Activated T-cell treated with anti-CD3 and anti-CD28 coated beads, Interleukin-2, amount 50 U/mL, for 72 hours (primary cell): ENCODE measurements around the gene IFNA6. TPM values are rescaled to one million over a fixed set of nuclear protein-coding genes. Genes with fewer than 3 reads are reported as not detected.

ENCODE experiments used
- ATAC-seq, 2 donors: fragments of 150-1000 bp; cut with Tn5 transposase; replicated peaks in 1 of 2; 2 replicates each; pipeline ENCODE4 v1.10.0; 2021; ENCODE audit warnings: moderate library complexity in 2 of 2, mild to moderate bottlenecking in 1 of 2
- DNase-seq, 2 donors: peaks; one replicate each; pipeline ENCODE4 v3.0.0; 2021 to 2022; ENCODE audit warnings: mixed read lengths in 1 of 2
- H3K27ac Mint-ChIP-seq: one replicate; pipeline ENCODE4 v1.8.0; 2022; ENCODE audit warnings: mild to moderate bottlenecking, moderate library complexity, mixed read lengths
- H3K27me3 Mint-ChIP-seq: one replicate; pipeline ENCODE4 v1.8.0; 2022; ENCODE audit warnings: low read depth, mixed read lengths
- H3K36me3 Mint-ChIP-seq, 2 donors: one replicate each; pipeline ENCODE4 v1.8.0; 2022; ENCODE audit warnings: mixed read lengths in 2 of 2, mild to moderate bottlenecking in 1 of 2; ENCODE audit not compliant: insufficient read depth in 2 of 2
- H3K4me1 Mint-ChIP-seq: one replicate; pipeline ENCODE4 v1.8.0; 2022; ENCODE audit warnings: low read depth, mixed read lengths
- H3K4me3 Mint-ChIP-seq, 2 donors: one replicate each; pipeline ENCODE4 v1.8.0; 2022; ENCODE audit warnings: mild to moderate bottlenecking in 2 of 2, mixed read lengths in 2 of 2, moderate library complexity in 2 of 2
- H3K9me3 Mint-ChIP-seq, 2 donors: one replicate each; pipeline ENCODE4 v1.8.0; 2022; ENCODE audit warnings: mixed read lengths in 2 of 2
- total RNA-seq, 2 donors: library from RNA; stranded (reverse); gene quantifications; one replicate each; pipeline ENCODE4 v1.2.3, GENCODE V29; 2022

Gene IFNA6
- total RNA-seq, 2 donors from 2014 or later = not detected

GRCh38 chr9:21317956-21318923 is 32.4 kb downstream of the IFNA6 start:
- Mint-ChIP-seq H3K27me3 (no peaks in the 10 kb centered on the region), H3K4me3 (no peak overlapping the region), H3K27ac (no peak overlapping the region), H3K36me3 (peaks cover 0 to 5% of the 10 kb centered on the region in 2 donors), H3K9me3 (no peaks in the 10 kb centered on the region), H3K4me1 (peaks cover 5% of the 10 kb centered on the region)
- ATAC-seq (peak; percentile 45 to 69), DNase-seq (peak; percentile 20 to 24)

GRCh38 chr9:21316860-21317259 is 33.8 kb downstream of the IFNA6 start:
- DNase-seq = no peak
- Mint-ChIP-seq H3K4me1 (peaks cover 5% of the 10 kb centered on the region), H3K9me3 (no peaks in the 10 kb centered on the region), H3K27ac (no peak overlapping the region), H3K27me3 (no peaks in the 10 kb centered on the region), H3K4me3 (no peak overlapping the region), H3K36me3 (no peaks in the 10 kb centered on the region)
- ATAC-seq = no peak

GRCh38 chr9:21316032-21316842 is 34.5 kb downstream of the IFNA6 start:
- ATAC-seq (no peak), DNase-seq (no peak)
- Mint-ChIP-seq H3K4me3 (no peak overlapping the region), H3K27me3 (no peaks in the 10 kb centered on the region), H3K27ac (no peak overlapping the region), H3K9me3 (no peaks in the 10 kb centered on the region), H3K36me3 (no peaks in the 10 kb centered on the region), H3K4me1 (peaks cover 5% of the 10 kb centered on the region)

GRCh38 chr9:21314152-21314551 is 36.5 kb downstream of the IFNA6 start:
- DNase-seq (no peak), ATAC-seq (no peak)
- Mint-ChIP-seq H3K27me3 (no peaks in the 10 kb centered on the region), H3K27ac (no peak overlapping the region), H3K36me3 (no peaks in the 10 kb centered on the region), H3K9me3 (no peaks in the 10 kb centered on the region), H3K4me3 (no peak overlapping the region), H3K4me1 (peaks cover 5% of the 10 kb centered on the region)

- no peak for ATAC-seq
- Mint-ChIP-seq H3K9me3 (no peaks in the 10 kb centered on the region), H3K27ac (no peak overlapping the region), H3K4me3 (no peak overlapping the region), H3K4me1 (no peaks in the 10 kb centered on the region), H3K27me3 (peaks cover 18% of the 10 kb centered on the region), H3K36me3 (no peaks in the 10 kb centered on the region)
- DNase-seq = no peak
These were observed 38.8 kb downstream of the IFNA6 start for GRCh38 chr9:21311889-21312288.

- Mint-ChIP-seq H3K36me3 (no peaks in the 10 kb centered on the region), H3K27me3 (peaks cover 38% of the 10 kb centered on the region), H3K27ac (no peak within 1 kb of the TSS), H3K4me1 (no peaks in the 10 kb centered on the region), H3K4me3 (no peak within 1 kb of the TSS), H3K9me3 (no peaks in the 10 kb centered on the region)
- DNase-seq (no peak), ATAC-seq (no peak)
These were observed 45.5 kb downstream of the IFNA6 start, which contains the start of gene IFNA5 for GRCh38 chr9:21305213-21305612. Gene IFNA5 (minus strand): TSS chr9:21305313. CDS start chr9:21305256, 57 bp downstream.

Other genes with a start within 250 kb of the IFNA6 start
- gene IFNW1, start 209.1 kb downstream of the IFNA6 start, total RNA-seq = not detected
- gene IFNA21, start 184.2 kb downstream of the IFNA6 start, total RNA-seq = not detected
- not detected for gene IFNA4, start 163.3 kb downstream of the IFNA6 start, total RNA-seq
- not detected for gene IFNA7, start 148.7 kb downstream of the IFNA6 start, total RNA-seq
- gene IFNA10, start 143.7 kb downstream of the IFNA6 start, total RNA-seq = not detected
- gene IFNA16, start 133.6 kb downstream of the IFNA6 start, total RNA-seq = not detected
- gene IFNA17, start 122.7 kb downstream of the IFNA6 start, total RNA-seq = not detected
- not detected for gene IFNA14, start 110.9 kb downstream of the IFNA6 start, total RNA-seq
- not detected for gene IFNA5, start 45.6 kb downstream of the IFNA6 start, total RNA-seq
- gene KLHL9, start 15.5 kb downstream of the IFNA6 start, total RNA-seq = 10 to 100 TPM; 15.9 to 16.9 TPM
- not detected for gene IFNA13, start 17.2 kb upstream of the IFNA6 start, total RNA-seq
- not detected for gene IFNA2, start 34.5 kb upstream of the IFNA6 start, total RNA-seq
- gene IFNA8, start 58.2 kb upstream of the IFNA6 start, total RNA-seq = not detected
- not detected for gene IFNA1, start 89.6 kb upstream of the IFNA6 start, total RNA-seq
- not detected for gene IFNE, start 131.4 kb upstream of the IFNA6 start, total RNA-seq